Prostate gland (tissue), 2 donors: ENCODE results near the gene ZNRF2.
"Not testable (repeated sequence)": the region's sequence is repeated elsewhere in the genome, so short reads cannot be mapped to it uniquely, and the experiment has no call there.

ENCODE experiments used
- CTCF ChIP-seq, 4 experiments: fragments of 200-600 bp in 2 of 4; fragments of 450-650 bp in 2 of 4; sonication (generic) in 2 of 4; IDR thresholded peaks; 1 replicate in 3 of 4; 2 replicates in 1 of 4; pipeline ENCODE4 v1.5.1; 2016 to 2019; ENCODE audit warnings: antibody characterized with exemption in 4 of 4, mild to moderate bottlenecking in 2 of 4, moderate library complexity in 2 of 4
- POLR2A ChIP-seq: fragments of 450-650 bp; IDR thresholded peaks from one replicate; pipeline ENCODE4 v1.6.1; 2016; ENCODE audit warnings: antibody characterized with exemption, mild to moderate bottlenecking
- POLR2AphosphoS5 ChIP-seq: sonication (generic); formaldehyde crosslinking; IDR thresholded peaks from one replicate; pipeline ENCODE4 v1.6.1; 2017; ENCODE audit warnings: antibody characterized with exemption

- not testable (repeated sequence) for TF ChIP-seq CTCF (IDR thresholded peaks at IDR 0.05); POLR2AphosphoS5; POLR2A
Measured at GRCh38 chr7:30292416-30293038, 8.1 kb downstream of the ZNRF2 start.
